Activated CD4-positive, alpha-beta T cell treated with anti-CD3 and anti-CD28 coated beads, Interleukin-2, amount 10 ng/mL, durations not matched to agents 24 days and 14 days (primary cell): Measurements from ENCODE around the gene BTG2. TPM values are rescaled to one million over a fixed set of nuclear protein-coding genes. Genes with fewer than 3 reads are reported as not detected.
A peak's percentile ranks its signal among the peaks of the same experiment; 100 is the strongest.

ENCODE experiments used
- DNase-seq: peaks from one replicate; pipeline ENCODE4 v3.0.0; 2022
- H3K27ac Mint-ChIP-seq: one replicate; pipeline ENCODE4 v1.8.0; 2022; ENCODE audit warnings: mild to moderate bottlenecking, mixed read lengths
- H3K27me3 Mint-ChIP-seq: one replicate; pipeline ENCODE4 v1.8.0; 2022; ENCODE audit warnings: mixed read lengths
- H3K36me3 Mint-ChIP-seq: one replicate; pipeline ENCODE4 v1.8.0; 2022; ENCODE audit warnings: low read depth, mild to moderate bottlenecking, mixed read lengths
- H3K4me1 Mint-ChIP-seq: one replicate; pipeline ENCODE4 v1.8.0; 2021; ENCODE audit warnings: mixed read lengths
- H3K4me3 Mint-ChIP-seq: one replicate; pipeline ENCODE4 v1.8.0; 2022; ENCODE audit warnings: mild to moderate bottlenecking, moderate library complexity, mixed read lengths
- H3K9me3 Mint-ChIP-seq: one replicate; pipeline ENCODE4 v1.8.0; 2021; ENCODE audit warnings: mixed read lengths
- intact Hi-C: fragments of 100-400 bp; cut with micrococcal nuclease; formaldehyde crosslinking; loops from one replicate; pipeline ENCODE4 v1.15.1; 2023
- total RNA-seq: library from RNA; stranded (reverse); gene quantifications from 2 replicates; pipeline ENCODE4 v1.2.3, GENCODE V29; 2022

Gene BTG2
- total RNA-seq, 1 donor from 2014 or later = 108 TPM

GRCh38 chr1:203271962-203272632, 33.2 kb upstream of the BTG2 start:
- H3K4me1 Mint-ChIP-seq = peaks cover 53% of the 10 kb centered on the region
- no peaks in the 10 kb centered on the region for H3K9me3 Mint-ChIP-seq
- intact Hi-C loops = loop anchor here (10.0 kb wide), 1 partner anchor 493 kb away; the partner anchor contains the start of gene LAX1
- peak; percentile 60 for DNase-seq
- peaks cover 1% of the 10 kb centered on the region for H3K27me3 Mint-ChIP-seq
- no peaks in the 10 kb centered on the region for H3K36me3 Mint-ChIP-seq
- H3K4me3 Mint-ChIP-seq = no peak overlapping the region
- H3K27ac Mint-ChIP-seq = no peak overlapping the region

GRCh38 chr1:203272633-203273205, 32.6 kb upstream of the BTG2 start:
- Mint-ChIP-seq H3K27me3 (no peaks in the 10 kb centered on the region), H3K36me3 (no peaks in the 10 kb centered on the region), H3K4me3 (peak overlapping the region; percentile 76), H3K9me3 (no peaks in the 10 kb centered on the region), H3K27ac (peak overlapping the region; percentile 87), H3K4me1 (peaks cover 54% of the 10 kb centered on the region)
- intact Hi-C loops = loop anchor here (1.0 to 10.0 kb wide), 5 partner anchors 17 to 492 kb away; partner anchors contain the start of genes BTG2 and LAX1
- DNase-seq = no peak

- Mint-ChIP-seq H3K9me3 (no peaks in the 10 kb centered on the region), H3K27ac (peak overlapping the region; percentile 87), H3K36me3 (no peaks in the 10 kb centered on the region), H3K4me1 (peaks cover 57% of the 10 kb centered on the region), H3K27me3 (no peaks in the 10 kb centered on the region), H3K4me3 (peak overlapping the region; percentile 76)
- intact Hi-C loops = loop anchor here (1.0 to 10.0 kb wide), 5 partner anchors 16 to 491 kb away; partner anchors contain the start of genes BTG2 and LAX1
- peak; percentile 97 for DNase-seq
Observed at GRCh38 chr1:203273206-203273868, 32.0 kb upstream of the BTG2 start.

- Mint-ChIP-seq H3K4me1 (peaks cover 64% of the 10 kb centered on the region), H3K36me3 (no peaks in the 10 kb centered on the region), H3K4me3 (peak overlapping the region; percentile 76), H3K9me3 (no peaks in the 10 kb centered on the region), H3K27me3 (no peaks in the 10 kb centered on the region), H3K27ac (peak overlapping the region; percentile 87)
- intact Hi-C loops = loop anchor here (1.0 to 10.0 kb wide), 5 partner anchors 15 to 491 kb away; partner anchors contain the start of genes BTG2 and LAX1
- DNase-seq = peak; percentile 78
Observed at GRCh38 chr1:203273869-203274602, 31.3 kb upstream of the BTG2 start.

GRCh38 chr1:203274603-203275381, 30.5 kb upstream of the BTG2 start:
- no peaks in the 10 kb centered on the region for H3K36me3 Mint-ChIP-seq
- peak overlapping the region; percentile 76 for H3K4me3 Mint-ChIP-seq
- no peaks in the 10 kb centered on the region for H3K9me3 Mint-ChIP-seq
- intact Hi-C loops = loop anchor here (10.0 kb wide), 1 partner anchor 490 kb away; the partner anchor contains the start of gene LAX1
- H3K27ac Mint-ChIP-seq = peak overlapping the region; percentile 87
- peak; percentile 59 for DNase-seq
- H3K27me3 Mint-ChIP-seq = no peaks in the 10 kb centered on the region
- H3K4me1 Mint-ChIP-seq = peaks cover 66% of the 10 kb centered on the region

GRCh38 chr1:203275656-203276272, 29.6 kb upstream of the BTG2 start:
- Mint-ChIP-seq H3K27me3 (no peaks in the 10 kb centered on the region), H3K4me3 (no peak overlapping the region), H3K27ac (peak overlapping the region; percentile 14), H3K9me3 (no peaks in the 10 kb centered on the region), H3K36me3 (no peaks in the 10 kb centered on the region), H3K4me1 (peaks cover 69% of the 10 kb centered on the region)
- peak; percentile 55 for DNase-seq
- intact Hi-C loops = loop anchor here (10.0 kb wide), 1 partner anchor 489 kb away; the partner anchor contains the start of gene LAX1

- peaks cover 66% of the 10 kb centered on the region for H3K4me1 Mint-ChIP-seq
- H3K4me3 Mint-ChIP-seq = no peak overlapping the region
- H3K27ac Mint-ChIP-seq = peak overlapping the region; percentile 58
- DNase-seq = peak; percentile 55
- H3K36me3 Mint-ChIP-seq = no peaks in the 10 kb centered on the region
- no peaks in the 10 kb centered on the region for H3K9me3 Mint-ChIP-seq
- intact Hi-C loops = loop anchor here (10.0 kb wide), 1 partner anchor 488 kb away; the partner anchor contains the start of gene LAX1
- H3K27me3 Mint-ChIP-seq = no peaks in the 10 kb centered on the region
Observed at GRCh38 chr1:203276408-203276807, 28.9 kb upstream of the BTG2 start.

GRCh38 chr1:203276916-203277545, 28.3 kb upstream of the BTG2 start:
- Mint-ChIP-seq H3K36me3 (no peaks in the 10 kb centered on the region), H3K4me3 (peak overlapping the region; percentile 55), H3K27me3 (no peaks in the 10 kb centered on the region), H3K27ac (peak overlapping the region; percentile 79), H3K4me1 (peaks cover 68% of the 10 kb centered on the region), H3K9me3 (no peaks in the 10 kb centered on the region)
- intact Hi-C loops = loop anchor here (1.0 to 10.0 kb wide), 2 partner anchors 10 to 488 kb away; partner anchors contain the start of gene LAX1
- DNase-seq = peak; percentile 73

GRCh38 chr1:203278082-203278884, 27.0 kb upstream of the BTG2 start:
- Mint-ChIP-seq H3K27ac (peak overlapping the region; percentile 79), H3K36me3 (no peaks in the 10 kb centered on the region), H3K27me3 (no peaks in the 10 kb centered on the region), H3K9me3 (no peaks in the 10 kb centered on the region), H3K4me1 (peaks cover 73% of the 10 kb centered on the region), H3K4me3 (peak overlapping the region; percentile 63)
- intact Hi-C loops = loop anchor here (10.0 kb wide), 1 partner anchor 487 kb away; the partner anchor contains the start of gene LAX1
- peak; percentile 75 for DNase-seq

- no peaks in the 10 kb centered on the region for H3K9me3 Mint-ChIP-seq
- H3K4me1 Mint-ChIP-seq = peaks cover 67% of the 10 kb centered on the region
- intact Hi-C loops = loop anchor here (10.0 kb wide), 1 partner anchor 486 kb away; the partner anchor contains the start of gene LAX1
- H3K27me3 Mint-ChIP-seq = no peaks in the 10 kb centered on the region
- H3K27ac Mint-ChIP-seq = peak overlapping the region; percentile 68
- peak overlapping the region; percentile 63 for H3K4me3 Mint-ChIP-seq
- no peak for DNase-seq
- no peaks in the 10 kb centered on the region for H3K36me3 Mint-ChIP-seq
Observed at GRCh38 chr1:203278885-203279406, 26.4 kb upstream of the BTG2 start.

- Mint-ChIP-seq H3K4me1 (peaks cover 57% of the 10 kb centered on the region), H3K4me3 (no peak overlapping the region), H3K36me3 (no peaks in the 10 kb centered on the region), H3K27ac (peak overlapping the region; percentile 48), H3K27me3 (no peaks in the 10 kb centered on the region), H3K9me3 (no peaks in the 10 kb centered on the region)
- DNase-seq = no peak
- intact Hi-C loops = no loop called here
Observed at GRCh38 chr1:203280061-203280460, 25.3 kb upstream of the BTG2 start.
